ENCODE data around the gene DYSF. TPM values are rescaled to one million over a fixed set of nuclear protein-coding genes. Genes with fewer than 3 reads are reported as not detected.

Gene DYSF
- total RNA-seq, 1 experiment from 2014 or later: 0.89 TPM

GRCh38 chr2:71689393-71689792 lies 236.0 kb downstream of the DYSF start:
- H3K27me3 ChIP-seq (ENCODE audit: insufficient read depth, low read length): peaks cover 4% of the 10 kb centered on the region; the same call in 1 of the 2 replicates
- no TSS peak for BruUV-seq (replicated peaks)
- ChIA-PET POLR2A (no interaction called here), RAD21 (ENCODE audit: low non-redundant PET in 1 of 2, low total read pairs in 2 of 2, uncharacterized antibody in 2 of 2, unreplicated experiment in 2 of 2) (no interaction called here), CTCF (no interaction called here)
- no peaks in the 10 kb centered on the region for H3K9me3 ChIP-seq (ENCODE audit: control insufficient read depth in 1 of 2, insufficient read depth in 1 of 2, low read depth in 1 of 2, low read length in 2 of 2)
- intact Hi-C loops (cut with micrococcal nuclease): no loop called here
- H3K36me3 ChIP-seq (ENCODE audit: control insufficient read depth in 1 of 2, insufficient read depth in 2 of 2, low read length in 2 of 2): no peaks in the 10 kb centered on the region
- H2AFZ ChIP-seq (ENCODE audit: low read depth, low read length, poor library complexity, severe bottlenecking): no peak overlapping the region
- no peaks in the 10 kb centered on the region for H3K4me1 ChIP-seq (ENCODE audit: control insufficient read depth in 1 of 2, insufficient read depth in 2 of 2, low read length in 2 of 2)
- H3K27ac ChIP-seq (ENCODE audit: low read depth, low read length): no peak overlapping the region
- no peaks in the 10 kb centered on the region for H4K20me1 ChIP-seq (ENCODE audit: insufficient read depth)
- no peak overlapping the region for H3K9ac ChIP-seq (ENCODE audit: low read length)
- H3K79me2 ChIP-seq (ENCODE audit: insufficient read depth, low read length): no peaks in the 10 kb centered on the region
- H3K9me2 ChIP-seq (ENCODE audit: insufficient read depth): no peaks in the 10 kb centered on the region
- no peak for ATAC-seq
- no peak overlapping the region for H3K4me3 ChIP-seq (replicated peaks in 1 of 2; ENCODE audit: low read depth in 1 of 2, low read length in 2 of 2)
- no peak for TF ChIP-seq RAD21 (IDR thresholded peaks at IDR 0.05; ENCODE audit: low read depth)
- no peak for TF ChIP-seq YY1 (IDR thresholded peaks at IDR 0.05; ENCODE audit: extremely low read depth, insufficient replicate concordance, low read depth, low read length)
- TF ChIP-seq ZBTB33 (IDR thresholded peaks at IDR 0.05; ENCODE audit: extremely low read depth, insufficient replicate concordance, low read length): no peak
- TF ChIP-seq EZH2 (IDR thresholded peaks at IDR 0.05): no peak
- TF ChIP-seq ATF3 (IDR thresholded peaks at IDR 0.05): no peak
- no peak for TF ChIP-seq CTCF (IDR thresholded peaks at IDR 0.05 in 2 of 3, conservative IDR thresholded peaks at IDR 0.05 in 1 of 3; ENCODE audit: borderline replicate concordance in 1 of 3, insufficient read depth in 1 of 3, low read depth in 2 of 3, low read length in 2 of 3)
- TF ChIP-seq POLR2AphosphoS5 (IDR thresholded peaks at IDR 0.05; ENCODE audit: low read depth, low read length): no peak
- TF ChIP-seq ZFX (IDR thresholded peaks at IDR 0.05): no peak
- no peak for TF ChIP-seq EGR1 (IDR thresholded peaks at IDR 0.05; ENCODE audit: low read depth)
- H3K4me2 ChIP-seq (ENCODE audit: low read length): no peak overlapping the region
- no peak for DNase-seq (ENCODE audit: low read depth, low spot score)
